Measurements from ENCODE around the gene SCN4B. TPM values are rescaled to one million over a fixed set of nuclear protein-coding genes. Genes with fewer than 3 reads are reported as not detected.

The SCN4B gene
- total RNA-seq, 1 donor: not detected

- TF ChIP-seq, protein P1, sequence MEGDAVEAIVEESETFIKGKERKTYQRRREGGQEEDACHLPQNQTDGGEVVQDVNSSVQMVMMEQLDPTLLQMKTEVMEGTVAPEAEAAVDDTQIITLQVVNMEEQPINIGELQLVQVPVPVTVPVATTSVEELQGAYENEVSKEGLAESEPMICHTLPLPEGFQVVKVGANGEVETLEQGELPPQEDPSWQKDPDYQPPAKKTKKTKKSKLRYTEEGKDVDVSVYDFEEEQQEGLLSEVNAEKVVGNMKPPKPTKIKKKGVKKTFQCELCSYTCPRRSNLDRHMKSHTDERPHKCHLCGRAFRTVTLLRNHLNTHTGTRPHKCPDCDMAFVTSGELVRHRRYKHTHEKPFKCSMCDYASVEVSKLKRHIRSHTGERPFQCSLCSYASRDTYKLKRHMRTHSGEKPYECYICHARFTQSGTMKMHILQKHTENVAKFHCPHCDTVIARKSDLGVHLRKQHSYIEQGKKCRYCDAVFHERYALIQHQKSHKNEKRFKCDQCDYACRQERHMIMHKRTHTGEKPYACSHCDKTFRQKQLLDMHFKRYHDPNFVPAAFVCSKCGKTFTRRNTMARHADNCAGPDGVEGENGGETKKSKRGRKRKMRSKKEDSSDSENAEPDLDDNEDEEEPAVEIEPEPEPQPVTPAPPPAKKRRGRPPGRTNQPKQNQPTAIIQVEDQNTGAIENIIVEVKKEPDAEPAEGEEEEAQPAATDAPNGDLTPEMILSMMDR (IDR thresholded peaks at IDR 0.05; ENCODE audit: insufficient read depth, low read depth, low read length): no peak
- no peak for DNase-seq (ENCODE audit: low read depth)
Measured at GRCh38 chr11:118132385-118133151, 20.1 kb downstream of the SCN4B start.

GRCh38 chr11:118129471-118130172 is 23.0 kb downstream of the SCN4B start:
- no peak overlapping the region for H3K4me3 ChIP-seq (ENCODE audit: low read depth, low read length)
- TF ChIP-seq, protein P1 (IDR thresholded peaks at IDR 0.05; ENCODE audit: insufficient read depth, low read depth, low read length): no peak
- no peak for DNase-seq (ENCODE audit: low read depth)

More at GRCh38 chr11:118132385-118133151, 20.1 kb downstream of the SCN4B start:
- no peak overlapping the region for H3K4me3 ChIP-seq (ENCODE audit: low read depth, low read length)

- TF ChIP-seq, protein P1 (IDR thresholded peaks at IDR 0.05; ENCODE audit: insufficient read depth, low read depth, low read length): no peak
- H3K4me3 ChIP-seq (ENCODE audit: low read depth, low read length): no peak overlapping the region
- no peak for DNase-seq (ENCODE audit: low read depth)
Measured at GRCh38 chr11:118128721-118129470, 23.7 kb downstream of the SCN4B start.

DNA sequence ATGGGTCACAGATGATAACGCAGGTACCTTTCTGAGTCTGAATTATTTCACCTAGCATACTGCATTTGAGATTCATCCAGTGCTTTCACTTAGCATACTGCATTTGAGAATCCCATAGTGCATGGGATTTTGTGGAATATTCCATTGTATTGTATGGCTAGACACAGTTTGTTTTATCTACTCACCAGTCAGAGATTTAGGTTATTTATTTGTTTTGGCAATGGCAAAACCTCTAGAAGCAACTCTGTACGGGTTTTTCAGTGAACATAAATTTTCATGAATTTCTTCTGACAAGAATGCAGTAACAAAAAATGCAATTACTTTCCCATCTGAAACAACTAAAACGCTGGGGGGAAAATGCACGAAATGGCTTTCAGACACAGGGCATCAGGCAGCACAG is 24.3 kb downstream of the SCN4B start:
- no peak for DNase-seq (ENCODE audit: low read depth)
- TF ChIP-seq, protein P1 (IDR thresholded peaks at IDR 0.05; ENCODE audit: insufficient read depth, low read depth, low read length): no peak
- H3K4me3 ChIP-seq (ENCODE audit: low read depth, low read length): no peak overlapping the region

GRCh38 chr11:118126082-118126838 is 26.4 kb downstream of the SCN4B start:
- TF ChIP-seq, protein P1 (IDR thresholded peaks at IDR 0.05; ENCODE audit: insufficient read depth, low read depth, low read length): no peak
- no peak for DNase-seq (ENCODE audit: low read depth)
- H3K4me3 ChIP-seq (ENCODE audit: low read depth, low read length): no peak overlapping the region

DNA sequence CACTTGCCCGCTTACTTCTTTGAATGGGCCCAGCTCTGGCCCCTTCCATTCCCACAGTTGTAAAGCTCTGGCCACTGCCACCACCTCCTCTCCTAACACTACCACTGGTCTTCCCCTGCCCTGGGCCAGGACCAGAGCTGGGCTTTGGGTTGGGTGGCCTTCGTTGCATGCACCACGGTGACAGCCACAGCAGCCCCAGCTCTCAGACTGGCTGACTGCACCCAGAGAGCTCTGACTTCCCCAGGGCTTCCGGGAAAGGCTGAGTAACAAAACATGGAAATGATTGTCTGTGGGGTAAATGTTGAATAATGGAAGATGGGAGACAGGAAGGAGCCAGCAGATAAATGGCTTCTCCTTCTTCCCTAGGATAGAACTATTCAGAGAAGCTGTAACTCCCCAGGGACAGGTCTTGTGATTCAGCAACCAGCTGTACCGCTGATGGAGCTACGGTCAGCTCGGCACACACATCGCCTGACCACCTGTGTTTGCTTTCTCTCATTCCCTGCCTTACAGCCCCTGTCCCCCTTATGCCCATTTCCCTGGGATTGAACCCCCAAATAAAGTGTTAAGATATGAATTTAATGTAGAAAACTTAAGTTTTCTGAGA is 27.6 kb downstream of the SCN4B start:
- DNase-seq (ENCODE audit: low read depth): no peak

More for the DNA sequence above, 27.6 kb downstream of the SCN4B start:
- TF ChIP-seq, protein P1 (IDR thresholded peaks at IDR 0.05; ENCODE audit: insufficient read depth, low read depth, low read length): no peak
- no peak overlapping the region for H3K4me3 ChIP-seq (ENCODE audit: low read depth, low read length)
